CD14-positive monocyte (primary cell): Measurements from ENCODE around the gene RAPGEF1. TPM values are rescaled to one million over a fixed set of nuclear protein-coding genes. Genes with fewer than 3 reads are reported as not detected.

Source experiments
- DNase-seq, 3 donors: peaks; one replicate each; pipeline ENCODE4 v3.0.0-alpha.2; 2011 to 2022
- H2AFZ ChIP-seq: 2 replicates; pipeline ENCODE4 v1.6.0; 2012; ENCODE audit warnings: mild to moderate bottlenecking, low read depth, low read length, inconsistent platforms; ENCODE audit not compliant: insufficient read depth, poor library complexity, severe bottlenecking
- H3K27ac ChIP-seq, 2 donors: 1 replicate in 1 of 2; 2 replicates in 1 of 2; pipeline ENCODE4 v1.5.1; 2012 to 2013; ENCODE audit warnings: low read length in 2 of 2, control low read depth in 1 of 2, inconsistent platforms in 1 of 2, low read depth in 1 of 2, mild to moderate bottlenecking in 1 of 2
- H3K27me3 ChIP-seq, 2 donors: one replicate each; pipeline versions ENCODE4 v1.6.0 to v1.6.1; 2011 to 2013; ENCODE audit warnings: low read length in 2 of 2; ENCODE audit not compliant: control insufficient read depth in 2 of 2, insufficient read depth in 2 of 2
- H3K36me3 ChIP-seq, 2 donors: replicated peaks in 1 of 2; 1 replicate in 1 of 2; 2 replicates in 1 of 2; pipeline versions ENCODE4 v1.5.1 to v1.6.1; 2012 to 2013; ENCODE audit warnings: low read length in 2 of 2, control low read depth in 1 of 2, inconsistent platforms in 1 of 2, mild to moderate bottlenecking in 1 of 2; ENCODE audit not compliant: insufficient read depth in 2 of 2, control insufficient read depth in 1 of 2
- H3K4me1 ChIP-seq, 2 donors: 1 replicate in 1 of 2; 2 replicates in 1 of 2; pipeline versions ENCODE4 v1.5.1 to v1.6.1; 2012 to 2013; ENCODE audit warnings: low read length in 2 of 2, control low read depth in 1 of 2, inconsistent platforms in 1 of 2, mild to moderate bottlenecking in 1 of 2, moderate library complexity in 1 of 2; ENCODE audit not compliant: insufficient read depth in 2 of 2, control insufficient read depth in 1 of 2
- H3K4me2 ChIP-seq: replicated peaks from 2 replicates; pipeline ENCODE3; 2012; ENCODE audit warnings: low read length, moderate library complexity, mild to moderate bottlenecking; ENCODE audit not compliant: poor library complexity, severe bottlenecking; ENCODE audit errors: extremely low read depth
- H3K4me3 ChIP-seq, 3 experiments: fragments of 200-600 bp in 1 of 3; sonication (generic) in 1 of 3; replicated peaks in 1 of 3; 1 replicate in 2 of 3; 2 replicates in 1 of 3; pipeline ENCODE4 v1.5.1; 2011 to 2013; ENCODE audit warnings: low read length in 3 of 3, mild to moderate bottlenecking in 3 of 3, control low read depth in 2 of 3, low read depth in 2 of 3, inconsistent platforms in 1 of 3, moderate library complexity in 1 of 3
- H3K79me2 ChIP-seq: 2 replicates; pipeline ENCODE4 v1.6.0; 2012; ENCODE audit warnings: mild to moderate bottlenecking, control low read depth, inconsistent platforms, low read length, moderate library complexity; ENCODE audit not compliant: insufficient read depth
- H3K9ac ChIP-seq: 2 replicates; pipeline ENCODE4 v1.6.0; 2017; ENCODE audit warnings: low read length, mild to moderate bottlenecking; ENCODE audit not compliant: insufficient read depth, poor library complexity, severe bottlenecking
- H3K9me3 ChIP-seq, 2 donors: replicated peaks in 1 of 2; 1 replicate in 1 of 2; 2 replicates in 1 of 2; pipeline versions ENCODE4 v1.5.1 to v1.6.1; 2012 to 2013; ENCODE audit warnings: low read length in 2 of 2, control low read depth in 1 of 2; ENCODE audit not compliant: control insufficient read depth in 1 of 2, insufficient read depth in 1 of 2
- H4K20me1 ChIP-seq: 2 replicates; pipeline ENCODE4 v1.6.0; 2012; ENCODE audit warnings: mild to moderate bottlenecking, low read length, control low read depth, moderate library complexity; ENCODE audit not compliant: insufficient read depth
- H3K27ac Mint-ChIP-seq, 7 donors: one replicate each; pipeline ENCODE4 v1.8.0; 2020; ENCODE audit warnings: mild to moderate bottlenecking in 7 of 7, mixed read lengths in 7 of 7, moderate library complexity in 6 of 7, inconsistent platforms in 2 of 7
- H3K27me3 Mint-ChIP-seq, 3 donors: one replicate each; pipeline ENCODE4 v1.8.0; 2021 to 2022; ENCODE audit warnings: low read depth in 3 of 3, mild to moderate bottlenecking in 3 of 3, mixed read lengths in 3 of 3, moderate library complexity in 3 of 3, inconsistent platforms in 1 of 3
- H3K36me3 Mint-ChIP-seq, 2 donors: one replicate each; pipeline ENCODE4 v1.8.0; 2020; ENCODE audit warnings: mixed read lengths in 2 of 2, inconsistent platforms in 1 of 2, mild to moderate bottlenecking in 1 of 2
- H3K4me1 Mint-ChIP-seq: one replicate; pipeline ENCODE4 v1.8.0; 2020; ENCODE audit warnings: mild to moderate bottlenecking, mixed read lengths
- H3K4me3 Mint-ChIP-seq, 2 donors: one replicate each; pipeline ENCODE4 v1.8.0; 2020; ENCODE audit warnings: mild to moderate bottlenecking in 2 of 2, mixed read lengths in 2 of 2, moderate library complexity in 1 of 2
- H3K9me3 Mint-ChIP-seq, 7 donors: one replicate each; pipeline ENCODE4 v1.8.0; 2020 to 2022; ENCODE audit warnings: mixed read lengths in 7 of 7, mild to moderate bottlenecking in 6 of 7, moderate library complexity in 6 of 7, inconsistent platforms in 2 of 7
- WGBS: methylation state at CpG from one replicate; pipeline ENCODE4 v1.1.5; 2013; ENCODE audit warnings: missing lambda C conversion rate; ENCODE audit not compliant: insufficient coverage; 5-methylcytosine and 5-hydroxymethylcytosine counted together
- intact Hi-C, 2 donors: fragments of 100-400 bp; cut with micrococcal nuclease; formaldehyde crosslinking; loops; one replicate each; pipeline versions ENCODE4 v1.15.0 to v1.15.1; 2023
- polyA plus RNA-seq, 3 donors: library from polyadenylated mRNA; depleted of rRNA in 1 of 3; unstranded in 2 of 3; stranded (reverse) in 1 of 3; fragments of 300-500 nt in 2 of 3; fragments of >200 nt in 1 of 3; fragmentation: Illumina TruSeq in 2 of 3; gene quantifications; 1 replicate in 2 of 3; 2 replicates in 1 of 3; pipeline ENCODE4 v1.2.3, GENCODE V29; 2012 to 2021
- TF ChIP-seq, protein P1 (sequence below): fragments of 200-600 bp; IDR thresholded peaks from one replicate; pipeline ENCODE4 v1.8.0; 2022; ENCODE audit warnings: antibody characterized with exemption, mild to moderate bottlenecking

Gene RAPGEF1
- polyA plus RNA-seq, 3 donors = 1.7 to 71.7 (median 3.0) TPM

DNA sequence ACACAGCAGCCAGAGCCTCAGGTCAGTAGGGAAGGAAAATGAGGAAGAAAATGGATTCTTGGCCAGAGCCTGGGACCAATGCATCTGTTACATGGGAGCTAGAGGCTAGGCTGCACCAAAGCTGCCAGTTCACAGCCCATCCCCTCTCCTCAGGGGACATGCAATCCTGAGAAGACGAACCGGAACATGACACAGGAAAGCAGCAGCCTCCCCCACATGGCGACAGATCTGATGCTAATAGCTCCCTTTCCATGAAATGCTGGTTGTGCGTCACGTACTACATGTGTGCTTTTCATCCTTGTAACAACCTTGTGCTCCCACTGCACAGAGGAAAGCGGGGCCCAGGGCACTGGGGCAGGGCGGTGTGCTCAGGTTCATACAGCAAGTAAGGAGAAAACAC, 127.0 kb downstream of the RAPGEF1 start:
- intact Hi-C loops = no loop called here
- no peak overlapping the region for H3K4me3 Mint-ChIP-seq
- peak overlapping the region in 2 of 7 donors; percentile 47 to 64 for H3K27ac Mint-ChIP-seq
- TF ChIP-seq, protein P1, sequence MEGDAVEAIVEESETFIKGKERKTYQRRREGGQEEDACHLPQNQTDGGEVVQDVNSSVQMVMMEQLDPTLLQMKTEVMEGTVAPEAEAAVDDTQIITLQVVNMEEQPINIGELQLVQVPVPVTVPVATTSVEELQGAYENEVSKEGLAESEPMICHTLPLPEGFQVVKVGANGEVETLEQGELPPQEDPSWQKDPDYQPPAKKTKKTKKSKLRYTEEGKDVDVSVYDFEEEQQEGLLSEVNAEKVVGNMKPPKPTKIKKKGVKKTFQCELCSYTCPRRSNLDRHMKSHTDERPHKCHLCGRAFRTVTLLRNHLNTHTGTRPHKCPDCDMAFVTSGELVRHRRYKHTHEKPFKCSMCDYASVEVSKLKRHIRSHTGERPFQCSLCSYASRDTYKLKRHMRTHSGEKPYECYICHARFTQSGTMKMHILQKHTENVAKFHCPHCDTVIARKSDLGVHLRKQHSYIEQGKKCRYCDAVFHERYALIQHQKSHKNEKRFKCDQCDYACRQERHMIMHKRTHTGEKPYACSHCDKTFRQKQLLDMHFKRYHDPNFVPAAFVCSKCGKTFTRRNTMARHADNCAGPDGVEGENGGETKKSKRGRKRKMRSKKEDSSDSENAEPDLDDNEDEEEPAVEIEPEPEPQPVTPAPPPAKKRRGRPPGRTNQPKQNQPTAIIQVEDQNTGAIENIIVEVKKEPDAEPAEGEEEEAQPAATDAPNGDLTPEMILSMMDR = no peak
- H3K27me3 Mint-ChIP-seq = no peaks in the 10 kb centered on the region
- Histone ChIP-seq H3K4me1 (no peaks in the 10 kb centered on the region), H3K79me2 (no peaks in the 10 kb centered on the region), H3K27ac (no peak overlapping the region), H3K4me3 (no peak overlapping the region), H4K20me1 (peaks cover 18% of the 10 kb centered on the region), H3K9ac (no peak overlapping the region), H3K9me3 (no peaks in the 10 kb centered on the region), H3K4me2 (no peak overlapping the region), H2AFZ (no peak overlapping the region), H3K27me3 (no peaks in the 10 kb centered on the region), H3K36me3 (peaks cover 81 to 100% of the 10 kb centered on the region in 2 donors)
- H3K4me1 Mint-ChIP-seq = peaks cover 9% of the 10 kb centered on the region
- H3K9me3 Mint-ChIP-seq = peaks cover 0 to 2% (median 0%) of the 10 kb centered on the region in 7 donors
- no peak for DNase-seq
- WGBS = 98% methylated on average over 6 of the region's 7 CpGs
- peaks cover 97% of the 10 kb centered on the region in 2 donors for H3K36me3 Mint-ChIP-seq

DNA sequence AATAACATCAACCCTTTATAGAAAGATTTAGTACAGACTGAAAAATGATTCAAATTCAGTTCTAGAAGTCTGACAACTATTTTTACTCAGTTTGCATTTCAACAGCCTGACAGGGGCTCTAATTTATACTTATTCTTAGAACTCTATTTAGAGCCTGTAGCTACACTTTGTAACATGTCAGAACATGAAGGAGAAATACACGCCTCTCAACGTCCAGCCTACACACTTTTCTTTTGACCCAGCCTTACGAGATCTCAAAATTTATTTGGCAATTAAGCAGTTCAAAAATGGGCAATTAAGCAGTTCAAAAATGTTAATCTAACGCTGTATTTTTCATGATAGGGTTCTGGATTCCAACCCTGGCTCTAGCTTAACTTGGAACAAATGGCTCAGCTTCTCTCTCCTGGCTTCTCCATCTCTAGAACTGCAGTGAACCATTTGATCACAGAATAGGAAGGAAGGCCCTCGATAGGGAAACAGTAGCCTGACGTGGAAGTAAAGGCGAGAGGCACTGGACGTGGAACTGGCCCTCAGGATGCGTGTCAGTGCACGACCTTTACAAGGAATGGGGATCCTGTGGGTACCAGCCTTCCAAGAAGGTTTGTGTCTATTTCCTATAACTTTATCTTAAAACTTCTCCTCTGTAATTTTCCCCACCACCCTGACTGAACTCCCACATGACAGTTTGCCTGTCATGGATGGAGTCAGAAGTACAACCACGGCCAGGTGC, 128.1 kb downstream of the RAPGEF1 start:
- Histone ChIP-seq H3K4me1 (no peaks in the 10 kb centered on the region), H2AFZ (no peak overlapping the region), H3K4me3 (no peak overlapping the region), H3K4me2 (no peak overlapping the region), H3K9me3 (no peaks in the 10 kb centered on the region), H3K79me2 (no peaks in the 10 kb centered on the region), H3K9ac (no peak overlapping the region), H3K27me3 (no peaks in the 10 kb centered on the region), H3K27ac (no peak overlapping the region), H4K20me1 (peaks cover 18% of the 10 kb centered on the region), H3K36me3 (peaks cover 86 to 100% of the 10 kb centered on the region in 2 donors)
- no peak for DNase-seq
- intact Hi-C loops = no loop called here
- TF ChIP-seq, protein P1 = no peak
- Mint-ChIP-seq H3K9me3 (peaks cover 0 to 2% (median 0%) of the 10 kb centered on the region in 7 donors), H3K4me3 (no peak overlapping the region), H3K4me1 (no peaks in the 10 kb centered on the region), H3K27ac (peak overlapping the region in 3 of 7 donors; percentile 44 to 72 (median 63)), H3K27me3 (no peaks in the 10 kb centered on the region), H3K36me3 (peaks cover 97% of the 10 kb centered on the region in 2 donors)
- 78% methylated on average over 11 of the region's 11 CpGs for WGBS
